IMR-90 (cell line): ENCODE measurements around the gene AFF2.

Source experiments
- CEBPB ChIP-seq: IDR thresholded peaks from 2 replicates; pipeline ENCODE4 v1.6.1; 2012; ENCODE audit warnings: low read depth, low read length, improper control_type of control experiment
- CTCF ChIP-seq: conservative IDR thresholded peaks from 2 replicates; pipeline ENCODE4 v1.5.1; 2012; ENCODE audit warnings: mild to moderate bottlenecking, low read depth, low read length, improper control_type of control experiment
- FOS ChIP-seq: fragments of 150-350 bp; IDR thresholded peaks from 2 replicates; pipeline ENCODE4 v1.6.1; 2016; ENCODE audit warnings: low read depth, low read length
- MAFK ChIP-seq: IDR thresholded peaks from 2 replicates; pipeline ENCODE4 v1.6.1; 2012; ENCODE audit warnings: low read depth, low read length, improper control_type of control experiment
- MAZ ChIP-seq: IDR thresholded peaks from 2 replicates; pipeline ENCODE4 v1.6.1; 2012; ENCODE audit warnings: low read depth, mild to moderate bottlenecking, low read length, improper control_type of control experiment, moderate library complexity, borderline replicate concordance
- NFE2L2 ChIP-seq: fragments of 150-350 bp; IDR thresholded peaks from 2 replicates; pipeline ENCODE4 v1.6.1; 2016; ENCODE audit warnings: low read depth, mild to moderate bottlenecking, low read length
- POLR2A ChIP-seq: IDR thresholded peaks from 2 replicates; pipeline ENCODE4 v1.6.1; 2012; ENCODE audit warnings: mild to moderate bottlenecking, low read depth, low read length
- RAD21 ChIP-seq: IDR thresholded peaks from 2 replicates; pipeline ENCODE4 v1.6.1; 2012; ENCODE audit warnings: low read length, improper control_type of control experiment
- RFX5 ChIP-seq: IDR thresholded peaks from 2 replicates; pipeline ENCODE4 v1.8.0; 2012; ENCODE audit warnings: low read depth, mild to moderate bottlenecking, low read length, moderate library complexity
- SMC3 ChIP-seq: fragments of 150-350 bp; IDR thresholded peaks from 2 replicates; pipeline ENCODE4 v1.6.1; 2016; ENCODE audit warnings: low read depth, mild to moderate bottlenecking, antibody characterized with exemption, low read length, moderate library complexity
- USF2 ChIP-seq: fragments of 150-350 bp; IDR thresholded peaks from 2 replicates; pipeline ENCODE4 v1.6.1; 2017; ENCODE audit warnings: mild to moderate bottlenecking, antibody characterized with exemption, low read length, low read depth

- no peak for TF ChIP-seq NFE2L2
- no peak for TF ChIP-seq RAD21
- no peak for TF ChIP-seq CTCF
- no peak for TF ChIP-seq POLR2A
- no peak for TF ChIP-seq MAFK
- TF ChIP-seq CEBPB: peak; percentile 81
- TF ChIP-seq FOS: no peak
- TF ChIP-seq USF2: no peak
- no peak for TF ChIP-seq RFX5
- no peak for TF ChIP-seq SMC3
- no peak for TF ChIP-seq MAZ
Measured at GRCh38 chrX:148961985-148962384, 461.6 kb downstream of the AFF2 start.
